GM19240 (cell line): ENCODE measurements around the gene ARID3A.

Experiments
- DNase-seq: peaks from one replicate; pipeline ENCODE4 v3.0.0; 2011; ENCODE audit warnings: low spot score; ENCODE audit not compliant: insufficient read length

Gene ARID3A

DNA sequence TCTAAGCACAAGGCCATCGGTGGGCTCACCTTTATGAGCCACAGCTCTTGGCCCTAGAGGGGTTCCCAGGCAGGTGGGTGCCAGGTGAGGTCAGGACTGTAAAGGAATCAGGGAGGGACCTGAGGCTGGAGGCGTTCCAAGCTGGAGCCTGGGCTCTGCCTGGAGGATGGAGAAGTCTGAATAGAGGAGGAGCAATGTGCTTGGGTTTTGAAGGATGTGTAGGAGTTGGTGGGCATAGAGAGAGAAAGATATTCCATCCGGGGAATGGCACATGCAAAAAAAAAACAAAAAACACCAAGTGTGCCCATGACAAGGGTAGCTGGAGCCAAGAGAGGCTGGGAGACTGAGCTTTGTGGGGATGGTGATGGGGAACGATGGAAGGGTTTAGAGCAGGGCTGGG, 76.8 kb downstream of the ARID3A start:
- DNase-seq = no peak

GRCh38 chr19:1003283-1003682, 77.4 kb downstream of the ARID3A start:
- DNase-seq = no peak

DNA sequence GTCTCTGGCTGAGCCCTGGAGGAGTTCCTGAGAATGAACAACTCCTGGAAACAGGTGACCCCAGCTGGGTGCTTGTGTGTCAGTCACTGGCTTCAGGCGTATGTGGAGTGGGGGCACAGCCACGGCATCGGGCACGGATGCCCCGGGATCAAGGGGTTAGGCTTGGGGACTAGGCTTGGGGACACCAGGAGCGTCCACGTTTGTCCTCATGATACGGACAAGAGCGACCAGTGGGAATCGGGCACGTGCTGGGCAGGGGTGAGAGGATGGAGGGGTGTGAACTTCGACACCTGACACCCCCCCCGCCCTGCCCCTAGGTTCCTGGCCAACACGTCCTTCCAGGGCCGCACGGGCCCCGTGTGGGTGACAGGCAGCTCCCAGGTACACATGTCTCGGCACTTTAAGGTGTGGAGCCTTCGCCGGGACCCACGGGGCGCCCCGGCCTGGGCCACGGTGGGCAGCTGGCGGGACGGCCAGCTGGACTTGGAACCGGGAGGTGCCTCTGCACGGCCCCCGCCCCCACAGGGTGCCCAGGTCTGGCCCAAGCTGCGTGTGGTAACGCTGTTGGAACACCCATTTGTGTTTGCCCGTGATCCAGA, 78.5 kb downstream of the ARID3A start:
- no peak for DNase-seq

DNA sequence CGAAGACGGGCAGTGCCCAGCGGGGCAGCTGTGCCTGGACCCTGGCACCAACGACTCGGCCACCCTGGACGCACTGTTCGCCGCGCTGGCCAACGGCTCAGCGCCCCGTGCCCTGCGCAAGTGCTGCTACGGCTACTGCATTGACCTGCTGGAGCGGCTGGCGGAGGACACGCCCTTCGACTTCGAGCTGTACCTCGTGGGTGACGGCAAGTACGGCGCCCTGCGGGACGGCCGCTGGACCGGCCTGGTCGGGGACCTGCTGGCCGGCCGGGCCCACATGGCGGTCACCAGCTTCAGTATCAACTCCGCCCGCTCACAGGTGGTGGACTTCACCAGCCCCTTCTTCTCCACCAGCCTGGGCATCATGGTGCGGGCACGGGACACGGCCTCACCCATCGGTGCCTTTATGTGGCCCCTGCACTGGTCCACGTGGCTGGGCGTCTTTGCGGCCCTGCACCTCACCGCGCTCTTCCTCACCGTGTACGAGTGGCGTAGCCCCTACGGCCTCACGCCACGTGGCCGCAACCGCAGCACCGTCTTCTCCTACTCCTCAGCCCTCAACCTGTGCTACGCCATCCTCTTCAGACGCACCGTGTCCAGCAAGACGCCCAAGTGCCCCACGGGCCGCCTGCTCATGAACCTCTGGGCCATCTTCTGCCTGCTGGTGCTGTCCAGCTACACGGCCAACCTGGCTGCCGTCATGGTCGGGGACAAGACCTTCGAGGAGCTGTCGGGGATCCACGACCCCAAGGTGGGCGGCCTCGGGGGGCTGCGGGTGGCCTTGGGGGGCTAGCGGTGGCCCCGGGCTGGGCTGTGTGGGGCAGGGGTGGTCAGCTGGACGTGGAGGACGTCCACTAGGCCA, 79.2 kb downstream of the ARID3A start:
- no peak for DNase-seq

DNA sequence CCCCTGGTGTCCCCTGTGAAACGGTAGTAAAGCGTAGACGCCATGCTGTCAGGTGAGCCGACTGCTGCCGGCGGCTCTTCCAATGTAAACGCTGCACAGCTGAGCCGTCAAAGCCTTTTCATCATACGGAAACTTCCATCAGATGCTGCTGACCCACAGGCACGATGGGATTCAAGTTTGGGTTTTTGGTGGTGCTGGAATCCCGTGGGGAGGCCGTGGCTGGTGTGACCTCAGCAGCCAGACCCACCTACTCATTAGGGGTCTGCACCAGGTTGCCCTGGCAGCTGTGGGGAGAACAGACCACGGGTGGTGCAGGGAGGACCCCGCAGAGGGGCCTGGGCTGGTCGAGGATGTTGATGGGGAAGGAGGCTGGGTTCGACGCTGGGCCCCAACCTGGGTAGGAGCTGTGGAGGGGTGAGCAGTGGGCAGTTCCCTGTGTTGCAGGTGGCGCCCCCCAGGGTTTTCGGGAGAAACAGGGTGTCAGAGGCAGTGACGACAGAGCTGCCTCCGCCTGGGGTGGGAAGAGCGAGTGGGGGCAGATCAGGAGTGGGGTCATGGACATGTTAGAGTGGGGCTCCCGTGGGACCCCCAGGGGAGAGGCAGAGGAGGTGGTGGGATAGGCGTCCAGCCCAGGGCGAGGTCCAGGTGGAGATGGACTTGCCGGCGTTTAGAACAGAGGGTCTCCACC, 81.0 kb downstream of the ARID3A start:
- no peak for DNase-seq

DNA sequence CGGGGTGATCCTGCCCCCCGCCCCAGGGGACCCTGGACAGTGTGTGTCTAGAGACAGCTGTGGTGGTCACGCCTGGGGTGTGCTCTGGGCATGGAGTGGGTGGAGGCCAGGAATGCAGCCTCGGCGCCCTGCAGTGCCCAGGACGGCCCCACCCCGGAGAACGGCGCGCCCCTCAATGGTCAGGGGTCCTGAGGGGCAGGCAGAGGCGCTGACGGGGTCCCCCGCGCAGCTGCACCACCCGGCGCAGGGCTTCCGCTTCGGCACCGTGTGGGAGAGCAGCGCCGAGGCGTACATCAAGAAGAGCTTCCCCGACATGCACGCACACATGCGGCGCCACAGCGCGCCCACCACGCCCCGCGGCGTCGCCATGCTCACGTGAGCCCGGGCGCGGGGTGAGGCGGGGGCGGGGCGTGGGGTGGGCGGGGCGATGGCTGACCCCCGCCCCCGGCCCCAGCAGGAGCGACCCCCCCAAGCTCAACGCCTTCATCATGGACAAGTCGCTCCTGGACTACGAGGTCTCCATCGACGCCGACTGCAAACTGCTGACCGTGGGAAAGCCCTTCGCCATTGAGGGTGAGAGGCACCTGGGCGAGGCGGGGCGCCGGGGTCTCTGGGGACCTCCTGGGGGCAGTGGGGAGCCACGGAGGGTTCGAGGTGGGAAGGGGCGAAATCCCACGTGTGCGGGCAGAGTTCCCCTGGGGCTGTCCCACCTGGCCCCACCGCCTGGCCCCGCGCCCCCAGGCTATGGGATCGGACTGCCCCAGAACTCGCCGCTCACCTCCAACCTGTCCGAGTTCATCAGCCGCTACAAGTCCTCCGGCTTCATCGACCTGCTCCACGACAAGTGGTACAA, 81.8 kb downstream of the ARID3A start:
- no peak for DNase-seq

- DNase-seq = no peak
Observed at GRCh38 chr19:1008268-1009040, 82.6 kb downstream of the ARID3A start.

GRCh38 chr19:1009041-1009980, 83.5 kb downstream of the ARID3A start:
- DNase-seq = no peak

- no peak for DNase-seq
Observed at GRCh38 chr19:1009981-1010538, 84.2 kb downstream of the ARID3A start.

- no peak for DNase-seq
Observed at GRCh38 chr19:1010586-1011510, 85.0 kb downstream of the ARID3A start.

DNA sequence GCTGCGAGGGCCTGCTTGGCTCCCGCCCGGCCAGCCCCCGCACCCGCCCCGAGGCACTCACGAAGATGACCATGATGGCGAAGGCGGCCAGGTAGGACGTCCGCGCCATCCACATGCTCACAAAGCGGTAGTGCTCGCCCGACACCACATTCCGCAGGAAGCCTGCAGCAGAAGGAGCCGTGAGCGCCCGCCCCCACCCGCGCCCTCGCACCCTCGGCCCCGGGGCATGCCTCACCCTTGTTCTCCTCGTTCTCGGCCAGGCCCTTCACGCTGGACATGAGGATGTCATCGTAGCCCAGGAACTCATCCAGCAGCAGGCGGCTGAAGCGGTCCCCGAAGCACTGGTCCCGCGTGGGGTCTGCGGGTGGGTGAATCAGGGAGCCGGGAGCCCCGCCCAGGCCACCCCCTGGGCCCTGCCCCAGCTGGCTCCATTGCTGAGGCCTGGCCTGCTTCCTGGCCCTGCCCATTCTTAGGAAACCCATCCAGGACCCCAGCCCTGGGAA, 86.0 kb downstream of the ARID3A start:
- no peak for DNase-seq

GRCh38 chr19:1012334-1012733, 86.5 kb downstream of the ARID3A start:
- DNase-seq = no peak

- no peak for DNase-seq
Observed at GRCh38 chr19:1013218-1013617, 87.4 kb downstream of the ARID3A start.

- no peak for DNase-seq
Observed at GRCh38 chr19:1014161-1015060, 88.6 kb downstream of the ARID3A start.

DNA sequence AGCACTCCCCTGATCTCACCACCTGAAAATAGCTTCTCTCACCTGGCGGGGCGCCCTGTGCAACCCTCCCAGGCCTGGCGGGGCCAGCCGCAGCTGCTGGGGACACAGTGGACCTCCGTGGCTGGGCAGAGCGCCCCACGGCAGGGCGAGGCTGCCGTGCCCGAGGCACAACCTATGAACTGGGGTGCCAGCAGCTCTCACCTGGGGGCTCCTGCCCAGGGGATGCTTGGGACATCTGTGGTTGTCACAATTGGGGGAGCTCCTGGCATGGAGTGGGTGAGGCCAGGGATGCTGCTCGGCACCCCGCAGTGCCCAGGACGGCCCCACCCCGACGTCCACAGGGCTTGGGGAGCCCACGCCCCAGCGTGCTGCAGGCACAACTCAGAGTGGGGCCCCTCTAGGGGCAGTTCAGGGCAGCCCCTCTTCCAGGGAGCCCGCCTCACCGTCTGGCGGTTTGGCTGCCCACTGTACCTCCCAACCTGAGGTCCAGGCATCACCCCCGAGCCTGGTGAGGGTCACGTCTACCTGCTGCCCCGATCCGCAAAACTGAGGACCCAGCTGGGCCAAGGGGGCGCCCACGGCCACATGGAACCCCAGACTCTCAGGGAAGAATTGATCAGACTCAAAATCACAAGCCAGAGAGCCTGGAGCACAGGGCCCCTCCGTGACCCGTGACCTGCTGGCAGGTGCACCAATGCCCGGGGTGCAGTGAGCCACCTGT, 89.4 kb downstream of the ARID3A start:
- DNase-seq = no peak
